CD4-positive, alpha-beta T cell treated with Interleukin-1 beta for 1 hour (primary cell): ENCODE measurements around the gene PAX4.
"Not testable (repeated sequence)": the region's sequence is repeated elsewhere in the genome, so short reads cannot be mapped to it uniquely, and the experiment has no call there.

Experiments used
- DNase-seq, 2 donors: peaks; one replicate each; pipeline ENCODE4 v3.0.0-alpha.2; 2020 to 2022

Gene PAX4

DNA sequence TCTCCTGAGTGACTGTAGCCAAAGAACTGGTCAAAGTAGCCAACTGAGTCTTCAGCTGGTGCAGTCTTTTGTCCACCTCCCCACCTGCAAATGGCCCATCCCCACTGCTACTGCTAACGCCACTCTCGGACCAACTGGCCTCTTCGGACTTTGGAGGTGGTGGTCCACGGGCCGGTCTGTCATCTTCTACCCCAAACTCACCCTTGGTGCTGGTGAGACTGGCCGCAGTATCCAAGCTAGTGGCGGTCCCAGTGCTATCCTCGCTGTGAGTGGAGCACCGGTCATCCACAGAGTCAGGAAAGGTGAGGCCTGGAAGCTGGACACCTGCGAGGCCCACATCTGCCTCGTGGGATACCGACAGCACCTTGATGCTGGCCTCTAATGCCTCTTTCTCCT is 33.3 kb downstream of the PAX4 start:
- DNase-seq, result no peak

DNA sequence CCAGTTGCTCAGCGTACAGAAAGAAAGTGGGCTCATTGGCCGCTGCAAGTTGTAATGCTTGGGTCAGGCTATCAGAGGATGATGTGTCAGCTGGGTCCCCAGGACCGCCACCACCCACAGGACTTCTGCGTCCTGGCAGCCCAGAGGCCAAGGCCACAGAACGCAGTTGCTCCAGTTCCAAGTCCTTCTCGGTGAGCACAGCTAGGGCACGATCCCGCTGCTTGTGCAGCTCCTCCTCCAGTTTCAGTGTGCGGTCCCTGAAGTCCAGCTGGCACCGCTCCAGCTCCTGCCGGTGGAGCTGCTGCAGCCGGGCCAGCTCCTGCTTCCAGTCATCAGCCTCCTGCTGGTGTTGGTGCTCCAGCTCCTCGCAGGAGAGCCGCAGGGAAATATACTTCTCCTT is 35.6 kb downstream of the PAX4 start:
- DNase-seq, result no peak

DNA sequence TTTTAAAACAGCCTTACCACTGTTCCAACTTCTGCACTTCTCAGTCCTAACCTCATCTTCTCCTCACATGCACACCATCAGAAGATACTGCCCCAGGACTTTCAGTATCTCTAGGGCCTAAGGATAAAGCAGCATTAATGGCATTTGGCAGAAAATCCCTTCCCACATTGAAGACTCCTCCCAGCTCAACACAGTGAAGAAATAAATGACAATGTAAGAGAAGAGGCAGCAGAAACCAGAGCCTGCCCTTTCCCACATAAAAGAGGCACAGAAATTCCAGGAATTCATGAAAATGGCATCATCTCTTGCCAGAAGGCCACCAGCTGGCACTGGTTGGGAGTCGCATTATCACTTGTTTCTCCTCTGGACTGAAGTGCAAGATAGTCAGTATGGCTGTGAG is 36.2 kb downstream of the PAX4 start:
- DNase-seq, result no peak

DNA sequence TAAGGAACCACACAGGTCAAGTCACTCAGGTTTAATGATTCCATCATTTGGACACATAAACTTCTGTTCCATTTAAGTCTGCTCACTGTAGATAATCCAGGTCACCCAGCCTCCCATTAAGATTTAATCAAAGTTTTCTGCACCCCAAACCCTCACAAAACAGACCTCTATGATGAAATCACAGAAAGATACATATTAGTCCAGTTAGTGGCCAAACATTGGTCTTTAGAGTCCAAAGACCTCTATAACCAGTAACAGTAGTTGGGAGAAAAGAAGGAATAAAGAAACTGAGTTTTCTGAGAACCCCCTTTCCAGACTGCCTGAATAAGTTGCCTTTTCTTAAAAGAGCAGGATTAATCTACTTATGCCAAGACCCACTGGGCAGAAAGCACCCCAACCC is 37.3 kb downstream of the PAX4 start:
- DNase-seq, result no peak

DNA sequence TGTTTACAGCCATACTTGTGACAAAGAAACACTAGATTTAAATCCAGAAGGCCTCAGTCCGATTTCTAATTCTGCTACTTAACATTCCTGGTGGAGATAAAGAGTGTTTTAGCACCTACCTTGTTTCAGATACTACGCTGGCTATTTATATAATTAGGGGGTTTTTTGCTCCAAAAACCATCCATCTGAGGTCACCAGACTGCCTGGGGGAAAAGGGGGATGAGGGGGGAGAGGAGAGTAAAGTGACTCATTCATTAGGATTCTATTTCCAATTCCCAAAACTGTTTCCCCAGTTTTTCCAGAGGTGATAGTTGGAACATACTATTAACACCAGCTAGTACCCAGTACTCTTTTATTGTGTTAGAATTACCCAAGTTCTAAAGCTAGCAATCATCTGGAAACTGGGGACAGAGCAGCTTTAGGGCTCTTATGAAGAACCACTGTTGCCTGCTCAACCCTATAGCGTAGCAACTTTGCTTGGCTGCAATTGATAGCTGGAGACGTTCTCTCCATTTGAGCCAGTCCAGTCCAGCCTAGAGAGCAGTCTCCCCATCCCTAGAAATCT is 39.1 kb downstream of the PAX4 start:
- no peak for DNase-seq

DNA sequence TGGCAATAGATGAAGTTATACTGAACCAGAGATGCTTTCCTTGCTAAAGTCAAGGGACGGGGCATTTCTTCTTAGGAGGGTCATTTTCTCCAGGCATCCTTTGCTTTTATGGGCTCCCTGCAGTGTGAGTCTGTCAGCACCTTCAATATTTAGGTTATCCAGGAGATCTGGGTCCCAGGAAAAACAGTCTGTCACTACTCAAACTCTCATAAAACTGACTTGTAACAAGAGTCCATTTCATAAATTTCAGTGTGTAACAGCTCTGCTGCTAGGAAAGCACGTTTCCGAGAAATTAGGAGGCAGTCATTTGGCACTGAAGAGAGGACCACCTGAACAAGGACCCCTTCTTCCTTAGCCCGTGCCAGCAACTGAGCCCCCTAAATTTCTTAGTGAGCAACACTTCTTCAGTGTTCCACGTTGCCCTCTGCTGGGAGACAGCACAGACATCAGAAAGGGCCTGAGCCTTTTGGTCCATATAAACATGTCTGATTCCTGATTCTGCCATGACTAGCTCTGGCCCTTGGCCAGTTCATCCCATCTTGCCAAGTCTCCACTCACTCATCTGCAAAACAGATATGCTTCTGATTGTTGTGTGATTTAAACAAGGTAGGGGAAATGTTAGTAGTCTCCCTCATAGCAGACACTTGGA is 39.8 kb downstream of the PAX4 start:
- DNase-seq, result no peak

DNA sequence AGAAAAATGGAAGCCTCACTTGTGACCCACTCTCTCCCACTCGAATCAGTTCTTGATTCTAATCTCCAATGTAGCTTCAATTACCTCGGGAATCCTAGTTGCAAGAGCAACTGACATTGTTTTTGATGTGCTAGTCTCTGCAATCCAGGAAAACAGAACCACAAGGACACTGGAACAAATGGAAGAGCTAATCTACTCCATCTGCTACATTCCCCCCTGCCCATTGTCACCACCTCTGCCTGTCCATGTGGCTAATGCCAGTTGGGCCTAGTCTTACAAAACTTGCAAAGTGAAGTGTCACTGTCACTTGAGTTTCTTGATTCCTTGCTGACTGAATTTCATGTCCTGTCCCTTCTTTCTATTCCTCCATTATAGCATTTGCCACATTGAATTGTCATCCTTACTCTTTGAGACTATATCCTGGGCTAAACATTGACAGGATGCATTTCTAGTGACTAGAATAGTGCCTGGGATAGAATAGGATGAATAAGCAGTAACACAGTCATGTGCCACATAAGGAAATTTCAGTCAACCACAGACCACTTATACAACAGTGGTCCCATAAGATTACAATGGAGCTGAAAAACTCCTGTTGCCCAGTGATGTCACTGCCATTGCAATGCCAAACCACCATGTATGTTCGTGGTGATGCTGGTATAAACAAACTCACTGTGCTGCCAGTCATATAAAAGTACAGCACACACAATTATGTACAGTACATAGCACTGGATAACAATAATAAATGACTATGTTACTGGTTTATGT is 46.0 kb downstream of the PAX4 start:
- DNase-seq, result no peak

DNA sequence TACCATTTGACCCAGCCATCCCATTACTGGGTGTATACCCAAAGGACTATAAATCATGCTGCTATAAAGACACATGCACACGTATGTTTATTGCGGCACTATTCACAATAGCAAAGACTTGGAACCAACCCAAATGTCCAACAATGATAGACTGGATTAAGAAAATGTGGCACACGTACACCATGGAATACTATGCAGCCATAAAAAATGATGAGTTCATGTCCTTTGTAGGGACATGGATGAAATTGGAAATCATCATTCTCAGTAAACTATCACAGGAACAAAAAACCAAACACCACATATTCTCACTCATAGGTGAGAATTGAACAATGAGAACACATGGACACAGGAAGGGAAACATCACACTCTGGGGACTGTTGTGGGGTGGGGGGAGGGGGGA is 49.9 kb downstream of the PAX4 start:
- DNase-seq, result not testable (repeated sequence)

DNA sequence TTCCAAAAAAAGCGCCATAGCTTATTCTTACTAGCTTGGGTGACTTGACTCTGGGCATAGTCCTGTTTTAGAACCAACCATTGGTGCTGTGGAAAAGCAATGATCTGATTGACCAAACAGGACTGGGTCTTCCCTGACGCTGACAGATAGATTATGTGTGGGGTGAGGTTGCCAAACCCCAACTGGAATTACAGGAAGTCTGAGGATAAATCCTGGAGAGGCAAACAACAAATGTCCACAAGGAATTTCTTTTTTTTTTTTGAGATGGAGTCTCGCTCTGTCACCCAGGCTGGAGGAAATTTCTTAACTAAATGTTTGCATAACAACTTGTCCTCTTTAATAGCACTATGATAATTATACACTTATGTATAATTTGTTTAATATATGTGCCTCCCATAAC is 51.7 kb downstream of the PAX4 start:
- DNase-seq, result no peak
